Neural crest cell (in vitro differentiated cells): Measurements from ENCODE around the gene FLNC. TPM values are rescaled to one million over a fixed set of nuclear protein-coding genes. Genes with fewer than 3 reads are reported as not detected.

ENCODE experiments used
- DNase-seq: peaks from one replicate; pipeline ENCODE4 v3.0.0; 2021; ENCODE audit warnings: low read depth, mixed read lengths, low spot score
- H3K27ac Mint-ChIP-seq: one replicate; pipeline ENCODE4 v1.8.0; 2021; ENCODE audit warnings: mild to moderate bottlenecking, mixed read lengths; ENCODE audit not compliant: unreplicated experiment
- H3K27me3 Mint-ChIP-seq: 2 replicates; pipeline ENCODE4 v1.8.0; 2021; ENCODE audit warnings: low read depth, mild to moderate bottlenecking, mixed read lengths
- H3K36me3 Mint-ChIP-seq: 2 replicates; pipeline ENCODE4 v1.8.0; 2021; ENCODE audit warnings: low read depth, mild to moderate bottlenecking, mixed read lengths
- H3K4me1 Mint-ChIP-seq: 2 replicates; pipeline ENCODE4 v1.8.0; 2021; ENCODE audit warnings: mixed read lengths
- H3K4me3 Mint-ChIP-seq: one replicate; pipeline ENCODE4 v1.8.0; 2021; ENCODE audit warnings: mild to moderate bottlenecking, mixed read lengths
- H3K9me3 Mint-ChIP-seq: 2 replicates; pipeline ENCODE4 v1.8.0; 2021; ENCODE audit warnings: mixed read lengths
- total RNA-seq: library from RNA; stranded (reverse); gene quantifications from 2 replicates; pipeline ENCODE4 v1.2.1, GENCODE V29; 2021
- TF ChIP-seq, protein P1 (sequence below): fragments of 200-600 bp; sonication (generic); conservative IDR thresholded peaks from 2 replicates; pipeline ENCODE4 v1.5.0; 2021; ENCODE audit warnings: antibody characterized with exemption, mild to moderate bottlenecking

The FLNC gene
- total RNA-seq, 1 donor from 2014 or later = 5.6 TPM

DNA sequence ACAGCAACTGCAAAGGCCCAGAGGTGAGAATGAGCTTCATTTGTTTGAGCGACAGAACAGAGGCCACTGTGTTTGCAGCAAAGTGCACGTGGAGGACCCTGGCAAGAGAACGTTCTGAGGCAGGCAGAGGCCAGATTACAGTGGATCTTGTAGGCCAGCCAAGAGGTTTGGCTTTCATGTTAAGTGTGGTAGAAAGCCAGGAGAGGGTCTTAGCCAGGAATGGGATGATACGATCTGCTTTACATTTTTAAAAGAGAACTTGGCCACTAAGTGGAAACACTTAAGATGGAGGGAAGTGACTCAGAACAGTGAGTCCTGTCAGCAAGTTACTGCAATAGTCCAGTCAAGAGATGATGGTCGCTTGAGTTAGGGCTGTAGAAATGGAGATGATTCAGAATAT lies 33.9 kb upstream of the FLNC start:
- Mint-ChIP-seq H3K9me3 (peaks cover 7% of the 10 kb centered on the region), H3K27me3 (no peaks in the 10 kb centered on the region), H3K27ac (no peak overlapping the region), H3K36me3 (peaks cover 33% of the 10 kb centered on the region), H3K4me3 (peak overlapping the region; percentile 9), H3K4me1 (peaks cover 22% of the 10 kb centered on the region)
- DNase-seq = no peak
- TF ChIP-seq, protein P1, sequence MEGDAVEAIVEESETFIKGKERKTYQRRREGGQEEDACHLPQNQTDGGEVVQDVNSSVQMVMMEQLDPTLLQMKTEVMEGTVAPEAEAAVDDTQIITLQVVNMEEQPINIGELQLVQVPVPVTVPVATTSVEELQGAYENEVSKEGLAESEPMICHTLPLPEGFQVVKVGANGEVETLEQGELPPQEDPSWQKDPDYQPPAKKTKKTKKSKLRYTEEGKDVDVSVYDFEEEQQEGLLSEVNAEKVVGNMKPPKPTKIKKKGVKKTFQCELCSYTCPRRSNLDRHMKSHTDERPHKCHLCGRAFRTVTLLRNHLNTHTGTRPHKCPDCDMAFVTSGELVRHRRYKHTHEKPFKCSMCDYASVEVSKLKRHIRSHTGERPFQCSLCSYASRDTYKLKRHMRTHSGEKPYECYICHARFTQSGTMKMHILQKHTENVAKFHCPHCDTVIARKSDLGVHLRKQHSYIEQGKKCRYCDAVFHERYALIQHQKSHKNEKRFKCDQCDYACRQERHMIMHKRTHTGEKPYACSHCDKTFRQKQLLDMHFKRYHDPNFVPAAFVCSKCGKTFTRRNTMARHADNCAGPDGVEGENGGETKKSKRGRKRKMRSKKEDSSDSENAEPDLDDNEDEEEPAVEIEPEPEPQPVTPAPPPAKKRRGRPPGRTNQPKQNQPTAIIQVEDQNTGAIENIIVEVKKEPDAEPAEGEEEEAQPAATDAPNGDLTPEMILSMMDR = no peak

DNA sequence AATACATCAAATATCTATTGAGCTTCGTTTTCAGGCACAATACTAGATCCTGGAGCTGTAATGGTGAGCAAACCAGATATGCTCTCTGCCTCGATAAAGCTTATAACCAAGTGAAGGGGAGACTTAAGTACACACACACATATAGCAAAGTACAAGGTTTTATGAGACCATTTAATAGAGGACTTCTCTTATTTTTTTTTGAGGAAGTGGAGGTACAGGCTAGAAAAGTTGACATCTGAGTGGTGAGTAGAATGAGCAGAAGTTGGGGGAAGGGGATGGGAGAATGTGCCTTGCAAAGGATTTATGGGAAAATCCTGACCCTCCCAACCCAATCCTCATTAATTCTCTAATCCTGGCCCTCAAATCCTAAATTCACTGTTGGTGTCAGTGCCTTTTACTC lies 30.8 kb upstream of the FLNC start:
- DNase-seq = no peak
- Mint-ChIP-seq H3K27ac (no peak overlapping the region), H3K4me1 (peaks cover 7% of the 10 kb centered on the region), H3K27me3 (no peaks in the 10 kb centered on the region), H3K36me3 (peaks cover 29% of the 10 kb centered on the region), H3K9me3 (peaks cover 7% of the 10 kb centered on the region), H3K4me3 (no peak overlapping the region)
- TF ChIP-seq, protein P1 = no peak

DNA sequence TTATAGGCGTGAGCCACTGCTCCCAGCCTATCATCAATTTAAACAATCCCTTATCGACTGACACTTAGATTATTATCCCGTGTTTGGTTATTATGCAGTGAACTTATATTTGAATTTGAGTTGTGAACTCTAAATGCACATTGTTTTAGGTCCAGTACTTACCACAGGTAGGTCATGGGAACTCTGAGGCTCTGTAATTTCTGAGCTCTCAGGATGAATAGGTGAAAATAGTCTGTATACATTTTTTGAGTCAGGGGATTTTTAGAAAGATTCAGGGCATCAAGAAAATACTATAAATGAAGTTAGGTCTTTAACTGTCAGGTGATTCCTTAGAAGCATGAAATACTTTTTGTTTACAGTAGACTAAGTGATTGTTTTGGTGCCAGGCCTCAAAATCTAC lies 29.6 kb upstream of the FLNC start:
- peaks cover 7% of the 10 kb centered on the region for H3K9me3 Mint-ChIP-seq
- TF ChIP-seq, protein P1 = no peak
- H3K27ac Mint-ChIP-seq = no peak overlapping the region
- H3K27me3 Mint-ChIP-seq = no peaks in the 10 kb centered on the region
- DNase-seq = no peak
- H3K4me3 Mint-ChIP-seq = no peak overlapping the region
- H3K36me3 Mint-ChIP-seq = peaks cover 21% of the 10 kb centered on the region
- H3K4me1 Mint-ChIP-seq = no peaks in the 10 kb centered on the region

DNA sequence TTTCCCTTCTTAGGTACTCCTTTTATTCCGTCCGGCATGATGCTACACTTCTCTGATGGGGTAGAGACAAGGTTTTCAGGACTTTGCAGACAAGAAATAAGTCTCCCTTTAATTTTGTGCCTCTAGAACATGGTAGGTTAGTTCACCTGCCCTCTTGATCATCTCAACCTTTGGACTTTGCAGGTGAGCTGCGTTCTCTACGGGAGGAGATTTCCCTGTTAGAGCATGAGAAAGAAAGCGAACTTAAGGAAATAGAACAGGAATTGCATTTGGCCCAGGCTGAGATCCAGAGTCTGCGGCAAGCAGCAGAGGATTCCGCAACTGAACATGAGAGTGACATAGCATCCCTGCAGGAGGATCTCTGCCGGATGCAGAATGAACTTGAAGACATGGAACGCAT lies 29.2 kb upstream of the FLNC start:
- Mint-ChIP-seq H3K27ac (no peak overlapping the region), H3K27me3 (no peaks in the 10 kb centered on the region), H3K9me3 (peaks cover 7% of the 10 kb centered on the region), H3K4me1 (no peaks in the 10 kb centered on the region), H3K36me3 (peaks cover 19% of the 10 kb centered on the region), H3K4me3 (no peak overlapping the region)
- no peak for DNase-seq
- TF ChIP-seq, protein P1 = no peak

DNA sequence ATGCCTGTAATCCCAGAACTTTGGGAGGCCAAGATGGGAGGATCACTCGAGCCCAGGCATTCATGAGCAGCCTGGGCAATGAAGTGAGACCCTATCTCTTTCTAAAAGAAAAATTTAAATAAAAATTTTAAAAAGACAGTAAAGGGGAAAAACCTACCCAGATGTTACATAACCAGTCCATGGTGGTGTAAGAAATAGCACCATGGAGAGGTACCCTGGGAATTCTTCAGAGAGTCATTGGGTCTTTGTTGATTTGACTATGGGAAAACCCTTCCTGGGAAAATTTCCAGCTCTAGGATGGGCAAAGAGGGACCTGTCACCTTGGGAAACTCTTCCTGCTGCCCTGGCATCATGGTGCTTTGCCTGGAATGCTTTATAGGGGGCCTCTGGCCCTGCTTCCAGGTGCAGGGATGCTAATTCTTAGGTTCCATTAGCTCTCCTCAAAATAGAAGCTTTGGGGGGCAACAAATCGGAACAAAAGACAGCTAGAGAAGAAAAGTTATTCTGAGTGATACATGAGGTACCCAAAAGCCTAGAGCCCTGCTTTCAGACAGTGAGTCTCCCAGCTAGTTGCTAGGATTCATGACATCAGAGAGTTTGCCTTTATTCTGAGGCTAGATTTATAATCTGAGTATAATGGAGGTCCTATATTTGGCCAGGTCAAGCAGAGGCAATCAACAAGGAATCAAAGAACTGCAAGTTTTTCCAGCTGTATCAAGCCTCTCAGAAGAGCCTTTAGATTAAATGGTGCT lies 28.4 kb upstream of the FLNC start:
- TF ChIP-seq, protein P1 = no peak
- Mint-ChIP-seq H3K4me1 (no peaks in the 10 kb centered on the region), H3K9me3 (peaks cover 7% of the 10 kb centered on the region), H3K36me3 (peaks cover 15% of the 10 kb centered on the region), H3K4me3 (no peak overlapping the region), H3K27ac (no peak overlapping the region), H3K27me3 (no peaks in the 10 kb centered on the region)
- no peak for DNase-seq
